ENCODE measurements around the gene PLXNA2. TPM values are rescaled to one million over a fixed set of nuclear protein-coding genes. Genes with fewer than 3 reads are reported as not detected.

Gene PLXNA2
- total RNA-seq, 1 experiment from 2014 or later, result 0.89 TPM

DNA sequence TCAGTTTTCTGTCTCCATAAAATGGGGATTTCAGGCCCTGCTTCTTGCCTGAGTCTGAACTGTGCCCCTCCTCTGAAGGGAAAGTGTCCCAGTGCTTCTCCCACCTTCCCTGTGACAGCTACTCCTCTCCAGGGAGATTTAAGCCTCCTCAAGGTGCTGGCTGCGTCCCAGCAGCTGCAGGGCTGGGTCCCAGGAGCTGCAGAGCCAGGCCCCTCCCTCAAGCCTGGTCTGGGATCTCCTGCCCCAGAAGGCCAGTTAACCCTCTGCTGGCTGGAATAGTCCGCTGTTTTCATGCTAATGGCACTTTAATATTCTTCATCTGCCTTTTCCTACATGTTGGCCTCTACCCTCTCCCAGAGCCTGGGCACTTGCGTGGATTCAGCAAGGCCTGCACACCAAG, 99.0 kb downstream of the PLXNA2 start:
- ChIA-PET POLR2A (no interaction called here), RAD21 (ENCODE audit: low non-redundant PET in 1 of 2, low total read pairs in 2 of 2, uncharacterized antibody in 2 of 2, unreplicated experiment in 2 of 2) (no interaction called here), CTCF (interaction anchor here (1.2 kb wide), 1 partner anchor 13 kb away, joined by 3 read pairs; no protein-coding TSS in a partner anchor)
- H3K9me3 ChIP-seq (ENCODE audit: control insufficient read depth in 1 of 2, insufficient read depth in 1 of 2, low read depth in 1 of 2, low read length in 2 of 2), result no peaks in the 10 kb centered on the region
- no peak overlapping the region for H3K27ac ChIP-seq (ENCODE audit: low read depth, low read length)
- H3K36me3 ChIP-seq (ENCODE audit: control insufficient read depth in 1 of 2, insufficient read depth in 2 of 2, low read length in 2 of 2), result no peaks in the 10 kb centered on the region
- TF ChIP-seq, protein P1, sequence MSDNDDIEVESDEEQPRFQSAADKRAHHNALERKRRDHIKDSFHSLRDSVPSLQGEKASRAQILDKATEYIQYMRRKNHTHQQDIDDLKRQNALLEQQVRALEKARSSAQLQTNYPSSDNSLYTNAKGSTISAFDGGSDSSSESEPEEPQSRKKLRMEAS (IDR thresholded peaks at IDR 0.05), result no peak
- TF ChIP-seq EZH2phosphoT487 (IDR thresholded peaks at IDR 0.05; ENCODE audit: borderline replicate concordance) (no peak), TCF7L2 (IDR thresholded peaks at IDR 0.05; ENCODE audit: borderline replicate concordance, extremely low read depth, insufficient read depth, insufficient read length) (no peak), FOSL1 (IDR thresholded peaks at IDR 0.05; ENCODE audit: low read depth) (no peak), RAD21 (IDR thresholded peaks at IDR 0.05; ENCODE audit: low read depth) (no peak)
- H3K4me3 ChIP-seq (replicated peaks in 1 of 2; ENCODE audit: low read depth in 1 of 2, low read length in 2 of 2), result no peak overlapping the region
- H4K20me1 ChIP-seq (ENCODE audit: insufficient read depth), result no peaks in the 10 kb centered on the region
- no peak overlapping the region for H3K4me2 ChIP-seq (ENCODE audit: low read length)
- no TSS peak for BruUV-seq (replicated peaks)
- no peaks in the 10 kb centered on the region for H3K27me3 ChIP-seq (ENCODE audit: insufficient read depth, low read length)
- H2AFZ ChIP-seq (ENCODE audit: low read depth, low read length, poor library complexity, severe bottlenecking), result no peak overlapping the region
- no peaks in the 10 kb centered on the region for H3K79me2 ChIP-seq (ENCODE audit: insufficient read depth, low read length)
- no peak for DNase-seq (ENCODE audit: low read depth, low spot score)
- ATAC-seq, result no peak
- intact Hi-C loops (cut with micrococcal nuclease), result no loop called here
- H3K9me2 ChIP-seq (ENCODE audit: insufficient read depth), result no peaks in the 10 kb centered on the region
- no peaks in the 10 kb centered on the region for H3K4me1 ChIP-seq (ENCODE audit: control insufficient read depth in 1 of 2, insufficient read depth in 2 of 2, low read length in 2 of 2)
- H3K9ac ChIP-seq (ENCODE audit: low read length), result no peak overlapping the region

DNA sequence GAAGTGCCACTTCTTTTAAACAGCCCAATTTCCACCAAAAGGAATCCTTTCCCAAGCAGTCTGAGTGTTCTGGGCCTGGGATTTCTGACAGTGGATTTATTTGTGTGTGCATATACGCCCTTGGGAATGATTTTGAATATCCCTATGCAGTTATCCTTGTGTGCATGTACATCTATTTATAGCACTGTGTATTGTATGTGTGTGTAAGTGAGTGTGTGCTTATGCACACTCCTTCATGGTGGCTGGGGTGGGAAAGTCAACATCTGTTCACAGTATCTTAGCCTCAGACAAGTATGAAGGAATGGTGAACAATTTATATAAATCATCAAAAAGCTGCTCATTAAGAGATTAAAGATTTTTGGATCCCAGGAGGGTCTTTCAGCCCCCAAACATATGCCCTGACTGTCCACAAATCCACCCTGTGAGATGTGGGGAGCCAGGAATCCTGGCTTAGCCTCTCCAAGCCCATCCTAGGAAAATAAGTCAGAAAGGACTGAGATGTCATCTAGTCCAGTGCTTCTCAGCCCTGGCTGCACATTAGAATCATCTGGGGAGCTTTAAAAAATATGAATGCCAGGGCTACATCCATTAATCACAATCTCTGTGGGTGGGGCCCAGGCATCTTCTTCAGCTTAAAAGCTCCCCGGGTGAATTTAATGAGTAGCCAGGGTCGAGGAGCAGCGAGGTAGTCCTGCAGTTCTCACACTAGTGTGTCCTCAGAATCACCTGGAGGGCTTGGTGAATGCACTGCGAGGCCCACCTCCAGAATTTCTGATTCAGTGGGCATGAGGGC, 101.4 kb downstream of the PLXNA2 start:
- Histone ChIP-seq H3K9me2 (ENCODE audit: insufficient read depth) (no peaks in the 10 kb centered on the region), H4K20me1 (ENCODE audit: insufficient read depth) (no peaks in the 10 kb centered on the region), H3K27me3 (ENCODE audit: insufficient read depth, low read length) (no peaks in the 10 kb centered on the region), H3K27ac (ENCODE audit: low read depth, low read length) (no peak overlapping the region), H3K4me2 (ENCODE audit: low read length) (no peak overlapping the region), H3K36me3 (ENCODE audit: control insufficient read depth in 1 of 2, insufficient read depth in 2 of 2, low read length in 2 of 2) (no peaks in the 10 kb centered on the region), H3K4me3 (replicated peaks in 1 of 2; ENCODE audit: low read depth in 1 of 2, low read length in 2 of 2) (no peak overlapping the region), H3K79me2 (ENCODE audit: insufficient read depth, low read length) (no peaks in the 10 kb centered on the region), H2AFZ (ENCODE audit: low read depth, low read length, poor library complexity, severe bottlenecking) (no peak overlapping the region), H3K4me1 (ENCODE audit: control insufficient read depth in 1 of 2, insufficient read depth in 2 of 2, low read length in 2 of 2) (no peaks in the 10 kb centered on the region), H3K9me3 (ENCODE audit: control insufficient read depth in 1 of 2, insufficient read depth in 1 of 2, low read depth in 1 of 2, low read length in 2 of 2) (no peaks in the 10 kb centered on the region), H3K9ac (ENCODE audit: low read length) (no peak overlapping the region)
- ATAC-seq, result no peak
- DNase-seq (ENCODE audit: low read depth, low spot score), result no peak
- RAD21 ChIA-PET (ENCODE audit: low non-redundant PET in 1 of 2, low total read pairs in 2 of 2, uncharacterized antibody in 2 of 2, unreplicated experiment in 2 of 2), result no interaction called here
- CTCF ChIA-PET, result interaction anchor here (1.4 kb wide), 1 partner anchor 11 kb away, joined by 5 read pairs; no protein-coding TSS in a partner anchor
- POLR2A ChIA-PET, result no interaction called here
- TF ChIP-seq, protein P2, sequence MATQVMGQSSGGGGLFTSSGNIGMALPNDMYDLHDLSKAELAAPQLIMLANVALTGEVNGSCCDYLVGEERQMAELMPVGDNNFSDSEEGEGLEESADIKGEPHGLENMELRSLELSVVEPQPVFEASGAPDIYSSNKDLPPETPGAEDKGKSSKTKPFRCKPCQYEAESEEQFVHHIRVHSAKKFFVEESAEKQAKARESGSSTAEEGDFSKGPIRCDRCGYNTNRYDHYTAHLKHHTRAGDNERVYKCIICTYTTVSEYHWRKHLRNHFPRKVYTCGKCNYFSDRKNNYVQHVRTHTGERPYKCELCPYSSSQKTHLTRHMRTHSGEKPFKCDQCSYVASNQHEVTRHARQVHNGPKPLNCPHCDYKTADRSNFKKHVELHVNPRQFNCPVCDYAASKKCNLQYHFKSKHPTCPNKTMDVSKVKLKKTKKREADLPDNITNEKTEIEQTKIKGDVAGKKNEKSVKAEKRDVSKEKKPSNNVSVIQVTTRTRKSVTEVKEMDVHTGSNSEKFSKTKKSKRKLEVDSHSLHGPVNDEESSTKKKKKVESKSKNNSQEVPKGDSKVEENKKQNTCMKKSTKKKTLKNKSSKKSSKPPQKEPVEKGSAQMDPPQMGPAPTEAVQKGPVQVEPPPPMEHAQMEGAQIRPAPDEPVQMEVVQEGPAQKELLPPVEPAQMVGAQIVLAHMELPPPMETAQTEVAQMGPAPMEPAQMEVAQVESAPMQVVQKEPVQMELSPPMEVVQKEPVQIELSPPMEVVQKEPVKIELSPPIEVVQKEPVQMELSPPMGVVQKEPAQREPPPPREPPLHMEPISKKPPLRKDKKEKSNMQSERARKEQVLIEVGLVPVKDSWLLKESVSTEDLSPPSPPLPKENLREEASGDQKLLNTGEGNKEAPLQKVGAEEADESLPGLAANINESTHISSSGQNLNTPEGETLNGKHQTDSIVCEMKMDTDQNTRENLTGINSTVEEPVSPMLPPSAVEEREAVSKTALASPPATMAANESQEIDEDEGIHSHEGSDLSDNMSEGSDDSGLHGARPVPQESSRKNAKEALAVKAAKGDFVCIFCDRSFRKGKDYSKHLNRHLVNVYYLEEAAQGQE (IDR thresholded peaks at IDR 0.05; ENCODE audit: low read depth), result no peak
- no peak for TF ChIP-seq EZH2phosphoT487 (IDR thresholded peaks at IDR 0.05; ENCODE audit: borderline replicate concordance)
- no peak for TF ChIP-seq TCF7L2 (IDR thresholded peaks at IDR 0.05; ENCODE audit: borderline replicate concordance, extremely low read depth, insufficient read depth, insufficient read length)
- no peak for TF ChIP-seq CEBPB (IDR thresholded peaks at IDR 0.05; ENCODE audit: low read depth)
- TF ChIP-seq POLR2A (IDR thresholded peaks at IDR 0.05; ENCODE audit: borderline replicate concordance, extremely low read depth, insufficient read depth, insufficient read length), result no peak
- TF ChIP-seq ZFX (IDR thresholded peaks at IDR 0.05), result no peak
- no TSS peak for BruUV-seq (replicated peaks)
- intact Hi-C loops (cut with micrococcal nuclease), result no loop called here

Data from HCT116 (cell line).